ENCODE data around the gene TRPC3. TPM values are rescaled to one million over a fixed set of nuclear protein-coding genes. Genes with fewer than 3 reads are reported as not detected.

Gene TRPC3
- total and polyA plus RNA-seq, 2 donors (not counting 1 experiment from before 2014, with no cell fraction given) = 1.2 to 2.3 TPM

DNA sequence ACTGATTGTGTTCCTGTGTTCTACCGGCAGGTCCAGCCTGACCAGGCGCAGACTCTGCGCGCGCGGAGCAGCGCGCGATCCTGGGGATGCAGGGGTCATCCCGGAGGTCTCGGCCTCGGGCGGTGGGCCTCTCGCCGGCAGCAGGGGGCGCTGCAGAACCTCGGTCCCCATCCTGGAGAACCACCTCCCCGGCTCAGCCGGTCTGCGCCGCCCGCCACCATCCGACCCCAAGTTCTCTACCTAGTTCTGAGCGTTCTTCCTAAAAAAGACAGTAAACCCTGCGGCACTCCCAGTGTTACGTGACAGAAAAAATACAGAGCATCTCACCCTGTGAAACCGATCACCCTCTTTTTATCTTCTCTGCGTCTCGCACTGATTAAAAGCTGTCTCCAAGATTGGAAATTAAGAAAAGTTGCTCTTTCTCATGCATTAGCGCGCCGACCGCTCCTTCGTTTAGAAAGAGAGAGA lies 1.6 kb downstream of the TRPC3 start:
- no peaks in the 10 kb centered on the region for H3K4me1 ChIP-seq (ENCODE audit: control insufficient read depth, extremely low read depth, insufficient read depth, low read length)
- peak overlapping the region; percentile 59 to 85 (median 76) for H3K4me3 ChIP-seq (replicated peaks in 1 of 4; ENCODE audit: control extremely low read depth in 1 of 4, insufficient read depth in 1 of 4, low read depth in 3 of 4, low read length in 4 of 4)
- no peaks in the 10 kb centered on the region for H4K20me1 ChIP-seq (ENCODE audit: control insufficient read depth, extremely low read depth, insufficient read depth, low read length)
- H3K4me2 ChIP-seq (ENCODE audit: extremely low read depth, insufficient read depth, low read length) = peak overlapping the region; percentile 93
- H3K36me3 ChIP-seq (ENCODE audit: control insufficient read depth, insufficient read depth, low read length) = no peaks in the 10 kb centered on the region
- H3K9me3 ChIP-seq (ENCODE audit: control insufficient read depth, insufficient read depth, low read depth, low read length) = no peaks in the 10 kb centered on the region
- TF ChIP-seq EZH2 (IDR thresholded peaks at IDR 0.05; ENCODE audit: low read length, missing control alignments) = no peak
- TF ChIP-seq, protein P1, sequence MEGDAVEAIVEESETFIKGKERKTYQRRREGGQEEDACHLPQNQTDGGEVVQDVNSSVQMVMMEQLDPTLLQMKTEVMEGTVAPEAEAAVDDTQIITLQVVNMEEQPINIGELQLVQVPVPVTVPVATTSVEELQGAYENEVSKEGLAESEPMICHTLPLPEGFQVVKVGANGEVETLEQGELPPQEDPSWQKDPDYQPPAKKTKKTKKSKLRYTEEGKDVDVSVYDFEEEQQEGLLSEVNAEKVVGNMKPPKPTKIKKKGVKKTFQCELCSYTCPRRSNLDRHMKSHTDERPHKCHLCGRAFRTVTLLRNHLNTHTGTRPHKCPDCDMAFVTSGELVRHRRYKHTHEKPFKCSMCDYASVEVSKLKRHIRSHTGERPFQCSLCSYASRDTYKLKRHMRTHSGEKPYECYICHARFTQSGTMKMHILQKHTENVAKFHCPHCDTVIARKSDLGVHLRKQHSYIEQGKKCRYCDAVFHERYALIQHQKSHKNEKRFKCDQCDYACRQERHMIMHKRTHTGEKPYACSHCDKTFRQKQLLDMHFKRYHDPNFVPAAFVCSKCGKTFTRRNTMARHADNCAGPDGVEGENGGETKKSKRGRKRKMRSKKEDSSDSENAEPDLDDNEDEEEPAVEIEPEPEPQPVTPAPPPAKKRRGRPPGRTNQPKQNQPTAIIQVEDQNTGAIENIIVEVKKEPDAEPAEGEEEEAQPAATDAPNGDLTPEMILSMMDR (conservative IDR thresholded peaks at IDR 0.05 in 1 of 2, IDR thresholded peaks at IDR 0.05 in 1 of 2; ENCODE audit: low read depth in 1 of 2, low read length in 2 of 2) = peak; percentile 73 to 83
- peak overlapping the region; percentile 42 for H3K9ac ChIP-seq (ENCODE audit: insufficient read depth, low read length)
- H2AFZ ChIP-seq (ENCODE audit: low read length) = peak overlapping the region; percentile 86
- H3K27ac ChIP-seq (ENCODE audit: insufficient read depth, low read length) = no peak overlapping the region
- no peaks in the 10 kb centered on the region for H3K79me2 ChIP-seq (ENCODE audit: control insufficient read depth, insufficient read depth, low read length)
- DNase-seq (ENCODE audit: low read depth in 2 of 2) = peak; percentile 59 to 79
- H3K27me3 ChIP-seq (ENCODE audit: control insufficient read depth, insufficient read depth, low read length) = peaks cover 3% of the 10 kb centered on the region

DNA sequence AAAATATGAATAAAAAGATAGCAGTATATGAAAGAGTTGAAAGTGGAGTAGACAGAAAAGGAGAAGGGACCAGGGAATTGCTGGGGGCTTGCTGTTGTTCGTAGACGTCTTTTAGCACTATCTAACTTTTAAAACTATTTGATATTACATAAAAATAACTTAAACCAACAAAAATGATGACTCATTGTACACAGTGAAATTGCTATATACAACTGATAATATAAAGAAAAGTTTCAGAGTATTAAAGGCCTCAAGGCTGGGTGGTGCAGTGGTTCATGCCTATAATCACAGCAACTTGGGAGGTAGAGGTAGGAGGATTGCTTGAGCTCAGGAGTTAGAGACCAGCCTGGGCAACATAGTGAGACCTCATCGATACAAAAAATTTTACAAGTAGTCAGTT lies 5.2 kb downstream of the TRPC3 start:
- Histone ChIP-seq H3K4me2 (ENCODE audit: extremely low read depth, insufficient read depth, low read length) (no peak overlapping the region), H3K27me3 (ENCODE audit: control insufficient read depth, insufficient read depth, low read length) (no peaks in the 10 kb centered on the region), H3K4me1 (ENCODE audit: control insufficient read depth, extremely low read depth, insufficient read depth, low read length) (no peaks in the 10 kb centered on the region), H3K9ac (ENCODE audit: insufficient read depth, low read length) (no peak overlapping the region), H3K4me3 (replicated peaks in 1 of 4; ENCODE audit: control extremely low read depth in 1 of 4, insufficient read depth in 1 of 4, low read depth in 3 of 4, low read length in 4 of 4) (no peak overlapping the region), H4K20me1 (ENCODE audit: control insufficient read depth, extremely low read depth, insufficient read depth, low read length) (no peaks in the 10 kb centered on the region), H3K36me3 (ENCODE audit: control insufficient read depth, insufficient read depth, low read length) (no peaks in the 10 kb centered on the region), H3K27ac (ENCODE audit: insufficient read depth, low read length) (no peak overlapping the region), H3K9me3 (ENCODE audit: control insufficient read depth, insufficient read depth, low read depth, low read length) (no peaks in the 10 kb centered on the region), H2AFZ (ENCODE audit: low read length) (no peak overlapping the region), H3K79me2 (ENCODE audit: control insufficient read depth, insufficient read depth, low read length) (no peaks in the 10 kb centered on the region)
- no peak for TF ChIP-seq EZH2 (IDR thresholded peaks at IDR 0.05; ENCODE audit: low read length, missing control alignments)
- TF ChIP-seq, protein P1 (conservative IDR thresholded peaks at IDR 0.05 in 1 of 2, IDR thresholded peaks at IDR 0.05 in 1 of 2; ENCODE audit: low read depth in 1 of 2, low read length in 2 of 2) = no peak
- DNase-seq (ENCODE audit: low read depth in 2 of 2) = no peak

DNA sequence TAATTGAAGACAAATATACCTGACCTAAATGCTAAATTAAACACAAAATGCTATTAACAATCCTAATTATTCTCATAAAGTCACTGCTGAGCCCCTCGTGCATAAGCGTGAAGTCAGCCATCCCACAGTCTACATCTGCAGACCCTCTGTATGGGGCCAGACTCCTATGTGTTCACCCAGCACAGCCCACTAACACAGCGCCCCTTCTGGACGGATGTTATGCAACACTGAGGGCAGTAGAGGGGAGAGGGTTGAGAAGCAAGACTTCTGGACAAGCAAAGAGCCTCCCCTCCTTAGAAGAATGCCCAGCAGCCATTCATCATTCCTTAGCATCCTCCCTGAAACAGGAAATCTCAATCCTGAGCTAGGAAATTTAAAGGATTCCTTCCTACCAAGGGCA lies 7.9 kb downstream of the TRPC3 start:
- Histone ChIP-seq H3K4me2 (ENCODE audit: extremely low read depth, insufficient read depth, low read length) (no peak overlapping the region), H3K4me1 (ENCODE audit: control insufficient read depth, extremely low read depth, insufficient read depth, low read length) (peaks cover 2% of the 10 kb centered on the region), H3K36me3 (ENCODE audit: control insufficient read depth, insufficient read depth, low read length) (no peaks in the 10 kb centered on the region), H3K27ac (ENCODE audit: insufficient read depth, low read length) (no peak overlapping the region), H3K4me3 (replicated peaks in 1 of 4; ENCODE audit: control extremely low read depth in 1 of 4, insufficient read depth in 1 of 4, low read depth in 3 of 4, low read length in 4 of 4) (no peak overlapping the region), H3K27me3 (ENCODE audit: control insufficient read depth, insufficient read depth, low read length) (no peaks in the 10 kb centered on the region), H3K9ac (ENCODE audit: insufficient read depth, low read length) (no peak overlapping the region), H3K79me2 (ENCODE audit: control insufficient read depth, insufficient read depth, low read length) (no peaks in the 10 kb centered on the region), H3K9me3 (ENCODE audit: control insufficient read depth, insufficient read depth, low read depth, low read length) (no peaks in the 10 kb centered on the region), H4K20me1 (ENCODE audit: control insufficient read depth, extremely low read depth, insufficient read depth, low read length) (no peaks in the 10 kb centered on the region), H2AFZ (ENCODE audit: low read length) (no peak overlapping the region)
- DNase-seq (ENCODE audit: low read depth in 2 of 2) = no peak
- TF ChIP-seq, protein P1 (conservative IDR thresholded peaks at IDR 0.05 in 1 of 2, IDR thresholded peaks at IDR 0.05 in 1 of 2; ENCODE audit: low read depth in 1 of 2, low read length in 2 of 2) = peak in 1 of 2 donors; percentile 30
- TF ChIP-seq EZH2 (IDR thresholded peaks at IDR 0.05; ENCODE audit: low read length, missing control alignments) = no peak
